IMR-90 (cell line): ENCODE data around the gene ZNF644. TPM values are rescaled to one million over a fixed set of nuclear protein-coding genes. Genes with fewer than 3 reads are reported as not detected.

ENCODE experiments used
- ATAC-seq: fragments of 200-7000 bp; cut with Tn5 transposase; 2 replicates; pipeline ENCODE4 v1.9.1; 2020; ENCODE audit warnings: low read depth, mild to moderate bottlenecking, moderate library complexity
- BruUV-seq: library from RNA; stranded (reverse); fragments of 400-500 nt; replicated peaks from 2 replicates; lab custom pipeline; 2021; lab: Mats Ljungman, UMichigan
- CTCF ChIA-PET: fragments of 300-600 bp; formaldehyde crosslinking; extraction: SDS; loops from one replicate; lab custom pipeline; 2021; ENCODE audit warnings: antibody characterized with exemption; lab: Yijun Ruan, JAX
- POLR2A ChIA-PET: fragments of 300-600 bp; sonication (Branson Sonifier 250); formaldehyde crosslinking; loops from one replicate; lab custom pipeline; 2022; ENCODE audit warnings: antibody characterized with exemption; ENCODE audit not compliant: unreplicated experiment; lab: Charles Lee
- DNase-seq: peaks from one replicate; pipeline ENCODE4 v3.0.0; 2013
- H2AFZ ChIP-seq: replicated peaks from 2 replicates; pipeline ENCODE3; 2013; ENCODE audit warnings: low read length, mild to moderate bottlenecking; ENCODE audit not compliant: poor library complexity
- H2AK5ac ChIP-seq: 2 replicates; pipeline ENCODE4 v1.6.1; 2013; ENCODE audit warnings: low read depth, low read length, inconsistent platforms
- H2AK9ac ChIP-seq: replicated peaks from 2 replicates; pipeline ENCODE3; 2013; ENCODE audit warnings: mild to moderate bottlenecking, low read depth, low read length, moderate library complexity; ENCODE audit not compliant: poor library complexity
- H2BK120ac ChIP-seq: 2 replicates; pipeline ENCODE4 v1.6.1; 2013; ENCODE audit warnings: low read depth, low read length, inconsistent platforms
- H2BK15ac ChIP-seq: 3 replicates; pipeline ENCODE4 v1.6.1; 2013; ENCODE audit warnings: low read depth, low read length, inconsistent platforms
- H2BK20ac ChIP-seq: 2 replicates; pipeline ENCODE4 v1.6.1; 2013; ENCODE audit warnings: low read depth, mild to moderate bottlenecking, inconsistent platforms, low read length, moderate library complexity
- H2BK5ac ChIP-seq: 2 replicates; pipeline ENCODE4 v1.6.1; 2013; ENCODE audit warnings: mild to moderate bottlenecking, low read depth, low read length, inconsistent platforms; ENCODE audit not compliant: poor library complexity, severe bottlenecking
- H3K14ac ChIP-seq: replicated peaks from 2 replicates; pipeline ENCODE4 v1.6.1; 2013; ENCODE audit warnings: low read depth, low read length, inconsistent platforms
- H3K18ac ChIP-seq: 2 replicates; pipeline ENCODE4 v1.6.1; 2013; ENCODE audit warnings: low read depth, low read length, control low read depth
- H3K23ac ChIP-seq: 2 replicates; pipeline ENCODE4 v1.6.1; 2013; ENCODE audit warnings: low read depth, low read length, inconsistent platforms
- H3K27ac ChIP-seq: 2 replicates; pipeline ENCODE4 v1.5.1; 2013; ENCODE audit warnings: mild to moderate bottlenecking, control low read depth, low read length; ENCODE audit not compliant: insufficient read depth
- H3K27me3 ChIP-seq: 2 replicates; pipeline ENCODE4 v1.6.1; 2013; ENCODE audit warnings: low read length; ENCODE audit not compliant: control insufficient read depth, insufficient read depth
- H3K36me3 ChIP-seq: 2 replicates; pipeline ENCODE4 v1.6.1; 2013; ENCODE audit warnings: low read length, mixed read lengths; ENCODE audit not compliant: control insufficient read depth, insufficient read depth
- H3K4ac ChIP-seq: 2 replicates; pipeline ENCODE4 v1.6.1; 2013; ENCODE audit warnings: low read depth, low read length, inconsistent platforms
- H3K4me1 ChIP-seq: 2 replicates; pipeline ENCODE4 v1.6.1; 2013; ENCODE audit warnings: low read length, mixed read lengths; ENCODE audit not compliant: control insufficient read depth, insufficient read depth
- H3K4me2 ChIP-seq: 2 replicates; pipeline ENCODE4 v1.6.1; 2013; ENCODE audit warnings: low read depth, mild to moderate bottlenecking, control low read depth, low read length, moderate library complexity
- H3K4me3 ChIP-seq: 2 replicates; pipeline ENCODE4 v1.5.1; 2013; ENCODE audit warnings: low read depth, mild to moderate bottlenecking, control low read depth, low read length, moderate library complexity; ENCODE audit not compliant: insufficient read depth
- H3K56ac ChIP-seq: 2 replicates; pipeline ENCODE4 v1.6.1; 2013; ENCODE audit warnings: low read length, inconsistent platforms; ENCODE audit not compliant: insufficient read depth; ENCODE audit errors: extremely low read depth
- H3K79me1 ChIP-seq, 2 experiments: 2 replicates each; pipeline ENCODE4 v1.6.1; 2013; ENCODE audit warnings: low read length in 2 of 2, inconsistent platforms in 1 of 2, low read depth in 1 of 2
- H3K9ac ChIP-seq: 2 replicates; pipeline ENCODE4 v1.6.1; 2013; ENCODE audit warnings: low read depth, low read length, control low read depth
- H3K9me1 ChIP-seq: 2 replicates; pipeline ENCODE4 v1.6.1; 2013; ENCODE audit warnings: low read length, inconsistent platforms; ENCODE audit not compliant: insufficient read depth
- H3K9me3 ChIP-seq: 2 replicates; pipeline ENCODE4 v1.6.1; 2013; ENCODE audit warnings: low read length; ENCODE audit not compliant: control insufficient read depth, insufficient read depth
- H4K20me1 ChIP-seq: 2 replicates; pipeline ENCODE4 v1.6.1; 2013; ENCODE audit warnings: low read length, inconsistent platforms; ENCODE audit not compliant: insufficient read depth
- H4K5ac ChIP-seq: 2 replicates; pipeline ENCODE4 v1.6.1; 2013; ENCODE audit warnings: mild to moderate bottlenecking, low read depth, low read length, control low read depth
- H4K8ac ChIP-seq, 2 experiments: 2 replicates each; pipeline ENCODE4 v1.6.1; 2013; ENCODE audit warnings: low read depth in 2 of 2, low read length in 2 of 2, control low read depth in 1 of 2, inconsistent platforms in 1 of 2
- H4K91ac ChIP-seq: 2 replicates; pipeline ENCODE4 v1.6.1; 2013; ENCODE audit warnings: low read depth, low read length, inconsistent platforms; ENCODE audit not compliant: insufficient read depth
- BHLHE40 ChIP-seq: fragments of 150-350 bp; IDR thresholded peaks from 2 replicates; pipeline ENCODE4 v1.6.1; 2016; ENCODE audit warnings: mild to moderate bottlenecking, low read depth, low read length
- CHD1 ChIP-seq: IDR thresholded peaks from 2 replicates; pipeline ENCODE4 v1.6.1; 2012; ENCODE audit warnings: low read depth, low read length, improper control_type of control experiment
- CTCF ChIP-seq: conservative IDR thresholded peaks from 2 replicates; pipeline ENCODE4 v1.5.1; 2012; ENCODE audit warnings: mild to moderate bottlenecking, low read depth, low read length, improper control_type of control experiment
- NFE2L2 ChIP-seq: fragments of 150-350 bp; IDR thresholded peaks from 2 replicates; pipeline ENCODE4 v1.6.1; 2016; ENCODE audit warnings: low read depth, mild to moderate bottlenecking, low read length
- RAD21 ChIP-seq: IDR thresholded peaks from 2 replicates; pipeline ENCODE4 v1.6.1; 2012; ENCODE audit warnings: low read length, improper control_type of control experiment
- SMC3 ChIP-seq: fragments of 150-350 bp; IDR thresholded peaks from 2 replicates; pipeline ENCODE4 v1.6.1; 2016; ENCODE audit warnings: low read depth, mild to moderate bottlenecking, antibody characterized with exemption, low read length, moderate library complexity
- WGBS, 2 experiments: methylation state at CpG; one replicate each; pipeline versions ENCODE4 v1.1.5 to v1.1.7; 2013; ENCODE audit warnings: missing lambda C conversion rate in 2 of 2; ENCODE audit not compliant: insufficient read length in 1 of 2; ENCODE audit errors: extremely low coverage in 2 of 2; 5-methylcytosine and 5-hydroxymethylcytosine counted together
- dilution Hi-C: fragments of 300-500 bp; cut with HindIII; formaldehyde crosslinking; loops from one replicate; pipeline ENCODE4 v1.14.3; 2018; ENCODE audit warnings: low sequenced_read_pairs; ENCODE audit not compliant: unreplicated experiment
- in situ Hi-C: fragments of 300-500 bp; cut with MboI; formaldehyde crosslinking; loops from 3 replicates; pipeline ENCODE4 v1.14.3; 2019; ENCODE audit warnings: low sequenced_read_pairs, inconsistent platforms, mixed read lengths
- intact Hi-C: fragments of 100-400 bp; cut with micrococcal nuclease; formaldehyde crosslinking; loops from 2 replicates; pipeline ENCODE4 v1.10.0; 2022
- polyA plus RNA-seq, 3 experiments: library from polyadenylated mRNA; depleted of rRNA; stranded (reverse); fragments of >200 nt; gene quantifications; 2 replicates each; pipeline ENCODE4 v1.2.3, GENCODE V29; 2012; ENCODE audit warnings: low replicate concordance in 1 of 3
- total RNA-seq: library from RNA; depleted of rRNA; stranded (reverse); fragments of >200 nt; gene quantifications from 2 replicates; pipeline ENCODE4 v1.2.3, GENCODE V29; 2012

ZNF644 gene
- total and polyA plus RNA-seq, 2 of the 4 experiments (the other 2 are of a cell fraction), result 9.0 to 45.3 TPM

GRCh38 chr1:91054780-91055481 lies 33.1 kb upstream of the ZNF644 start:
- no peak overlapping the region for H4K91ac ChIP-seq
- ATAC-seq (no peak), DNase-seq (no peak)
- in situ Hi-C loops (no loop called here), intact Hi-C loops (no loop called here), dilution Hi-C loops (no loop called here)
- H3K14ac ChIP-seq, result no peak overlapping the region
- no peaks in the 10 kb centered on the region for H4K20me1 ChIP-seq
- H3K18ac ChIP-seq, result no peak overlapping the region
- TF ChIP-seq NFE2L2, result no peak
- TF ChIP-seq SMC3, result no peak
- TF ChIP-seq CHD1, result no peak
- no peak for TF ChIP-seq CTCF
- TF ChIP-seq RAD21, result no peak
- TF ChIP-seq BHLHE40, result no peak
- POLR2A ChIA-PET, result no interaction called here
- no peak overlapping the region for H2AFZ ChIP-seq
- no peak overlapping the region for H2AK9ac ChIP-seq
- CTCF ChIA-PET, result interaction anchor here (1.0 kb wide), 1 partner anchor 111 kb away, joined by 4 read pairs; no protein-coding TSS in a partner anchor
- no peak overlapping the region for H2BK5ac ChIP-seq
- H3K4me1 ChIP-seq, result no peaks in the 10 kb centered on the region
- H3K56ac ChIP-seq, result no peak overlapping the region
- H3K27me3 ChIP-seq, result peaks cover 1% of the 10 kb centered on the region; the same call in 1 of the 2 replicates
- H2BK20ac ChIP-seq, result no peak overlapping the region
- H3K9me3 ChIP-seq, result no peaks in the 10 kb centered on the region
- H3K23ac ChIP-seq, result no peak overlapping the region
- H4K5ac ChIP-seq, result no peak overlapping the region
- no peak overlapping the region for H3K27ac ChIP-seq
- H4K8ac ChIP-seq, result no peak overlapping the region
- H2AK5ac ChIP-seq, result no peak overlapping the region
- no peak overlapping the region for H3K4me2 ChIP-seq
- no peak overlapping the region for H3K9ac ChIP-seq
- H2BK15ac ChIP-seq, result no peak overlapping the region
- H3K79me1 ChIP-seq, result no peaks in the 10 kb centered on the region
- H2BK120ac ChIP-seq, result no peak overlapping the region
- no TSS peak for BruUV-seq
- H3K36me3 ChIP-seq, result no peaks in the 10 kb centered on the region
- H3K4ac ChIP-seq, result no peak overlapping the region
- WGBS, 2 experiments, result 83% methylated on average over 1 of the region's 2 CpGs; no CpG with 5 or more reads in 1 of the 2 experiments
- no peak overlapping the region for H3K4me3 ChIP-seq
- H3K9me1 ChIP-seq, result no peaks in the 10 kb centered on the region
